Psoas muscle (tissue), 8 donors: ENCODE results near the gene ACYP2. TPM values are rescaled to one million over a fixed set of nuclear protein-coding genes. Genes with fewer than 3 reads are reported as not detected.

Source experiments
- ATAC-seq, 4 donors: fragments of 200-7000 bp; cut with Tn5 transposase; one replicate each; pipeline ENCODE4 v1.9.1; 2020; ENCODE audit warnings: moderate library complexity in 3 of 4, mild to moderate bottlenecking in 2 of 4
- DNase-seq, 2 donors: peaks; one replicate each; pipeline ENCODE4 v3.0.0-alpha.2; 2020
- H3K27ac ChIP-seq: fragments of 200-600 bp; one replicate; pipeline ENCODE4 v1.8.0; 2022
- H3K27me3 ChIP-seq, 3 donors: fragments of 200-600 bp in 1 of 3; one replicate each; pipeline versions ENCODE4 v1.6.1 to v1.8.0; 2013 to 2022; ENCODE audit warnings: low read length in 2 of 3, mild to moderate bottlenecking in 2 of 3, moderate library complexity in 1 of 3; ENCODE audit not compliant: insufficient read depth in 3 of 3
- H3K36me3 ChIP-seq, 2 donors: fragments of 200-600 bp in 1 of 2; one replicate each; pipeline versions ENCODE4 v1.6.1 to v1.8.0; 2013 to 2022; ENCODE audit warnings: low read depth in 1 of 2, mild to moderate bottlenecking in 1 of 2, moderate library complexity in 1 of 2; ENCODE audit not compliant: insufficient read depth in 1 of 2
- H3K4me1 ChIP-seq: fragments of 200-600 bp; one replicate; pipeline ENCODE4 v1.8.0; 2022
- H3K4me3 ChIP-seq: fragments of 200-600 bp; one replicate; pipeline ENCODE4 v1.8.0; 2022; ENCODE audit warnings: mild to moderate bottlenecking
- H3K9me3 ChIP-seq: fragments of 200-600 bp; one replicate; pipeline ENCODE4 v1.8.0; 2022
- WGBS, 3 donors: extraction: QIAGEN DNeasy Blood & Tissue Kit; methylation state at CpG; one replicate each; pipeline versions ENCODE4 v1.1.6 to v1.1.7; 2013; 5-methylcytosine and 5-hydroxymethylcytosine counted together
- intact Hi-C, 2 donors: fragments of 100-400 bp; cut with DNase I; formaldehyde crosslinking; loops; one replicate each; pipeline versions ENCODE4 v1.11.0 to v1.14.2; 2022
- polyA plus RNA-seq, 3 donors: library from polyadenylated mRNA; stranded (reverse); fragments of 200-250 nt; gene quantifications; one replicate each; pipeline ENCODE4 v1.2.3, GENCODE V29; 2013
- total RNA-seq, 4 donors: library from RNA; stranded (reverse); fragmentation: NEBNext Ultra II Directional in 2 of 4; extraction: Animal tissue kit (Norgen Biotek cat#: 25700) in 2 of 4; gene quantifications; one replicate each; pipeline versions ENCODE4 v1.2.1 to v1.2.4, GENCODE V29; 2021 to 2023
- TF ChIP-seq, protein P1 (sequence below): fragments of 200-600 bp; IDR thresholded peaks from one replicate; pipeline ENCODE4 v1.8.0; 2022; ENCODE audit warnings: antibody characterized with exemption
- donor health status: healthy with polysubstance abuse.
- donor health status: DM: no; HTN: no; CAD: no; lungs with moderate emphysema.
- donor health status: Bipolar disorder and iron deficiency.
- donor health status: healthy.
- donor health status: DM: yes; HTN: yes; CAD: no.
- donor health status: DM: no; HTN: no; CAD: no.
- donor health status: DM: no; HTN: no; CAD: no.
- donor health status: DM: yes; HTN: yes; CAD: no.

ACYP2 gene
- total and polyA plus RNA-seq, 7 donors, result 73.5 to 231 (median 108) TPM

DNA sequence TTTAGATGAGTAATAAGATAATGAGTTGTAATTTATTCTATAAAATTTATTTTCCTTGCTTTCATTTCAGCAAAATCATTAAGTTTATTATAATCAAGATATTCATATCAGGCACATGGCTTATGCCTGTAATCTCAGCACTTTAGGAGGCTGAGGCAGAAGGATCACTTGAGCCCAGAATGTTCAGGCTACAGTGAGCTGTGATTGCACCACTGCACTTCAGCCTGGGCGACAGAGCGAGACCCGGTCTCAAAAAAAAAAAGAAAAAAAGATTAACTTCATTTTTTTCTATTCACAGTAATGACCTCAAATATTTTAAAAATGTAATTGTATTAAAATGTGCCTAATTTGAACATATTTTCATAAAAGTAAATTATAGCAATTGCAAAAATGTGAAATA, 67.9 kb downstream of the ACYP2 start:
- peaks cover 0 to 14% of the 10 kb centered on the region in 2 donors for H3K36me3 ChIP-seq
- DNase-seq (no peak), ATAC-seq (no peak)
- intact Hi-C loops, result no loop called here
- WGBS, 3 donors, result 96 to 99% (median 99%) methylated on average over 3 of the region's 3 CpGs
- no peak overlapping the region for H3K4me3 ChIP-seq
- no peak overlapping the region for H3K27ac ChIP-seq
- TF ChIP-seq, protein P1, sequence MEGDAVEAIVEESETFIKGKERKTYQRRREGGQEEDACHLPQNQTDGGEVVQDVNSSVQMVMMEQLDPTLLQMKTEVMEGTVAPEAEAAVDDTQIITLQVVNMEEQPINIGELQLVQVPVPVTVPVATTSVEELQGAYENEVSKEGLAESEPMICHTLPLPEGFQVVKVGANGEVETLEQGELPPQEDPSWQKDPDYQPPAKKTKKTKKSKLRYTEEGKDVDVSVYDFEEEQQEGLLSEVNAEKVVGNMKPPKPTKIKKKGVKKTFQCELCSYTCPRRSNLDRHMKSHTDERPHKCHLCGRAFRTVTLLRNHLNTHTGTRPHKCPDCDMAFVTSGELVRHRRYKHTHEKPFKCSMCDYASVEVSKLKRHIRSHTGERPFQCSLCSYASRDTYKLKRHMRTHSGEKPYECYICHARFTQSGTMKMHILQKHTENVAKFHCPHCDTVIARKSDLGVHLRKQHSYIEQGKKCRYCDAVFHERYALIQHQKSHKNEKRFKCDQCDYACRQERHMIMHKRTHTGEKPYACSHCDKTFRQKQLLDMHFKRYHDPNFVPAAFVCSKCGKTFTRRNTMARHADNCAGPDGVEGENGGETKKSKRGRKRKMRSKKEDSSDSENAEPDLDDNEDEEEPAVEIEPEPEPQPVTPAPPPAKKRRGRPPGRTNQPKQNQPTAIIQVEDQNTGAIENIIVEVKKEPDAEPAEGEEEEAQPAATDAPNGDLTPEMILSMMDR, result no peak
- no peaks in the 10 kb centered on the region for H3K27me3 ChIP-seq
- no peaks in the 10 kb centered on the region for H3K4me1 ChIP-seq
- no peaks in the 10 kb centered on the region for H3K9me3 ChIP-seq

DNA sequence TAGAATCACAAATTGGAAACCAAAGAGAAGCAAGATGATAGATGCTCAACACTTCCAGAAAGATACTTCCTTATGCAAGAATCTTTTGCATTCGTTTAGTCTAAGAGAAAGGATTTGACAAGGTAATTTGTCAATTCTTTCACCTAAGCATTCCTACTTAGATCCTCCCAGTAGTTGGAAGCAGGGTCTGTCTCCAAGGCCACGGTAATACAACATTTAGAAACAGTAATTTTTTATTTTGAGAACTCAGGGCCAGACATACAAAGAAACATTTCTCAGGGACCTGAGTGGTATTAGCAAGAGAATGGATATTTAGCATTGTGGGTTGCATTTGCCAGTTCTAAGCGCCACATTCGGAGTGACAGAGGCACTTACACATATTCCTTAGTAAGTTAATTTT, 68.6 kb downstream of the ACYP2 start:
- no peak overlapping the region for H3K4me3 ChIP-seq
- TF ChIP-seq, protein P1, result no peak
- ATAC-seq (no peak), DNase-seq (no peak)
- peaks cover 0 to 20% of the 10 kb centered on the region in 2 donors for H3K36me3 ChIP-seq
- no peaks in the 10 kb centered on the region for H3K27me3 ChIP-seq
- WGBS, 3 donors, result 76 to 88% (median 79%) methylated on average over 4 of the region's 4 CpGs
- intact Hi-C loops, result no loop called here
- no peaks in the 10 kb centered on the region for H3K4me1 ChIP-seq
- H3K27ac ChIP-seq, result no peak overlapping the region
- H3K9me3 ChIP-seq, result no peaks in the 10 kb centered on the region

DNA sequence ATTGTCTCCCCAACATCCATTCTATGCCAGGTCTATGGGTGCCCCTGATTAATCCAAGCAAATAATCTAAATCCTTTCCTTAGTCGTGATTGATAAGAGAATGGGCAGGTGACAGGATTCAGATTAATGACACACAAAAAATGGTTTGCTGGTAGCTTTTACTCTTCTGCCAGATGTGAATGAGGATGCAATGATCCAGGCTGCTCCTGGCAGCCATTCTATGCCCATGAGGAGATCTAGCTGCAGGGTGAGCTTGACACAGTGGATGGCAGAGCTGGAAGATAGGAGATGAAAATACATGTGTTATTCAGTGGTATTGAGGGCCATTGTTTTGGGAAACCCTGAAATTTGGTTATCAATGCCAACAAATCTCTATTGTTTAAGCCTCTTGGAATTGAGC, 69.7 kb downstream of the ACYP2 start:
- ATAC-seq, result no peak
- no peak overlapping the region for H3K27ac ChIP-seq
- peaks cover 0 to 25% of the 10 kb centered on the region in 2 donors for H3K36me3 ChIP-seq
- intact Hi-C loops, result no loop called here
- WGBS, 3 donors, result 89 to 97% (median 90%) methylated on average over 1 of the region's 1 CpG
- TF ChIP-seq, protein P1, result no peak
- H3K27me3 ChIP-seq, result no peaks in the 10 kb centered on the region
- H3K4me3 ChIP-seq, result no peak overlapping the region
- DNase-seq, result no peak
- no peaks in the 10 kb centered on the region for H3K4me1 ChIP-seq
- H3K9me3 ChIP-seq, result no peaks in the 10 kb centered on the region

DNA sequence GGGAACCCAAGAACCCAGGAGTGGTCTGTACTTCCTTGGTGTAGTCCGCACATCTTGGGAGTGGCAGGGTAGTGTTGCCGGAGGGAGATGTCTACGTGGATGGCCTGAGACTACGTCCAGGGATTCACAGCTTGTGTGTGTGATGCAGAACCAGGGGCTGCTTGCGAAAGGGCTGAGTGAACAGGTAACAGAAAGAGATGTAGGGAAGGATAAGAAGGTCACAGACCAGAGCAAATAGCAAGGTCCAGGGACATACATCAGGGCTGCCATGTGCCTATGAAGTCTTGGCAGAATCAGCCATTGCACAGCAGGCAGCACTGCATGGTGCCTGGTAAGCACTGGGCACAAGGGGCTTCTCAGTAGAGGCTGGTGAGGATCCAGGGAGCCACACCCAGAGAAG, 71.9 kb downstream of the ACYP2 start:
- H3K9me3 ChIP-seq, result no peaks in the 10 kb centered on the region
- no peaks in the 10 kb centered on the region for H3K4me1 ChIP-seq
- no peak overlapping the region for H3K4me3 ChIP-seq
- no peak overlapping the region for H3K27ac ChIP-seq
- no peaks in the 10 kb centered on the region for H3K27me3 ChIP-seq
- peaks cover 0 to 30% of the 10 kb centered on the region in 2 donors for H3K36me3 ChIP-seq
- WGBS, 3 donors, result 91 to 98% (median 97%) methylated on average over 5 of the region's 5 CpGs
- DNase-seq, result no peak
- intact Hi-C loops, result no loop called here
- no peak for ATAC-seq
- TF ChIP-seq, protein P1, result no peak

DNA sequence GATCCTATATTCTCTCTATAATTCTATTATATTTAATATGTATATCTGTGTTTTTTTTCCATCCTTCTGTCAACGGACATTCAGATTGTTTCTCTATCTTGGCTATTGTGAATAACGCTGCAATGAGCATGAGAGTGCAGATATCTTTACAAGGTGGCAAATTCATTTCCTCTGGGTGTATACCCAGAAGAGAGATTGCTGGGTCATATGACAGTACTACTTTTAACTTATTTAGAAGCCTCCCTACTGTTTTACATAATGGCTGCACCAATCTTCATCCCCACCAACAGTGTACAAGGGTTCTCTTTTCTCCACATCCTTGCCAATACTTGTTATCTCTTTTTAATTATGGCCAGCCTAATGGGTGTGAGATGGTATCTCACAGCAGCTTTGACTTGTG, 74.1 kb downstream of the ACYP2 start:
- peaks cover 0 to 37% of the 10 kb centered on the region in 2 donors for H3K36me3 ChIP-seq
- 64 to 72% (median 64%) methylated on average over 2 of the region's 2 CpGs for WGBS, 3 donors
- H3K27me3 ChIP-seq, result no peaks in the 10 kb centered on the region
- no peaks in the 10 kb centered on the region for H3K9me3 ChIP-seq
- ATAC-seq (no peak), DNase-seq (no peak)
- TF ChIP-seq, protein P1, result no peak
- H3K27ac ChIP-seq, result no peak overlapping the region
- H3K4me3 ChIP-seq, result no peak overlapping the region
- intact Hi-C loops, result no loop called here
- no peaks in the 10 kb centered on the region for H3K4me1 ChIP-seq
